Thyroid gland (tissue), 4 donors: ENCODE data around the gene LHPP.

Experiments used
- POLR2A ChIP-seq, 2 donors: fragments of 450-650 bp; IDR thresholded peaks; one replicate each; pipeline ENCODE4 v1.6.1; 2017; ENCODE audit warnings: antibody characterized with exemption in 2 of 2, mild to moderate bottlenecking in 2 of 2, moderate library complexity in 1 of 2
- TF ChIP-seq, protein P1 (sequence below), 6 experiments: fragments of 200-600 bp in 3 of 6; fragments of 450-650 bp in 3 of 6; sonication (generic) in 3 of 6; IDR thresholded peaks; one replicate each; pipeline ENCODE4 v1.5.1; 2016 to 2019; ENCODE audit warnings: antibody characterized with exemption in 6 of 6, mild to moderate bottlenecking in 2 of 6, inconsistent platforms in 1 of 6, moderate library complexity in 1 of 6

DNA sequence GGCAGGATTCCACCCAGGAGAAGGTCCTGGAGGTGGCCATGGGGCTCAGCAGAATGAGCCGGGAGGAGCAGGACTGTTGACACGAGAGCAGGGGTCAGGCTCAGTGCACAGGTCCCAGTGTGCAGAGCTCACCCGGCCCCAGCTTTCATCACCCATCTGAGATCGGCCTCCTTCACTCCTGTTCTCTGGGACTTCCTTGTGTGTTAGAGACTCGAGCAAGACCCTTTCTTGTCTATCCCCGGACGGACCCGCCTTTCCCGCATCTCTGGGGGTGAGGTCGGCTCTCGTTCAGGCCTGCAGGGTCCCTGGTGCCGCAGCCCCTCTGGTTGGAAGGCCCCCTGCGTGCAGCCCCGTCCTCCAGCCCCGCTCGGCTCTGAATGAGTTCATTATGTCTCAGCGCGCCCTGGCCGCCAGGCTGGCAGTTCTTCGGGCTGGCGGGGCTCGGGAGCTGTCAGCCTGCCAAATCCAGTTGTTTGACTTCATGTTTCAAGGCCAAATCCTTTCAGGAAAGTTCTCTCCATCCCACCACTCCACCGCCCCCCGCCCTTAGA, 127.9 kb downstream of the LHPP start:
- TF ChIP-seq, protein P1, sequence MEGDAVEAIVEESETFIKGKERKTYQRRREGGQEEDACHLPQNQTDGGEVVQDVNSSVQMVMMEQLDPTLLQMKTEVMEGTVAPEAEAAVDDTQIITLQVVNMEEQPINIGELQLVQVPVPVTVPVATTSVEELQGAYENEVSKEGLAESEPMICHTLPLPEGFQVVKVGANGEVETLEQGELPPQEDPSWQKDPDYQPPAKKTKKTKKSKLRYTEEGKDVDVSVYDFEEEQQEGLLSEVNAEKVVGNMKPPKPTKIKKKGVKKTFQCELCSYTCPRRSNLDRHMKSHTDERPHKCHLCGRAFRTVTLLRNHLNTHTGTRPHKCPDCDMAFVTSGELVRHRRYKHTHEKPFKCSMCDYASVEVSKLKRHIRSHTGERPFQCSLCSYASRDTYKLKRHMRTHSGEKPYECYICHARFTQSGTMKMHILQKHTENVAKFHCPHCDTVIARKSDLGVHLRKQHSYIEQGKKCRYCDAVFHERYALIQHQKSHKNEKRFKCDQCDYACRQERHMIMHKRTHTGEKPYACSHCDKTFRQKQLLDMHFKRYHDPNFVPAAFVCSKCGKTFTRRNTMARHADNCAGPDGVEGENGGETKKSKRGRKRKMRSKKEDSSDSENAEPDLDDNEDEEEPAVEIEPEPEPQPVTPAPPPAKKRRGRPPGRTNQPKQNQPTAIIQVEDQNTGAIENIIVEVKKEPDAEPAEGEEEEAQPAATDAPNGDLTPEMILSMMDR (IDR thresholded peaks at IDR 0.05) = no peak
- no peak for TF ChIP-seq POLR2A (IDR thresholded peaks at IDR 0.05)
